Skin of body (tissue), 2 donors: ENCODE data around the gene TRAPPC8. TPM values are rescaled to one million over a fixed set of nuclear protein-coding genes. Genes with fewer than 3 reads are reported as not detected.
A peak's percentile ranks its signal among the peaks of the same experiment; 100 is the strongest.
"Not testable (repeated sequence)": the region's sequence is repeated elsewhere in the genome, so short reads cannot be mapped to it uniquely, and the experiment has no call there.

ENCODE experiments used
- DNase-seq: peaks from one replicate; lab custom pipeline; 2025; lab: John Stamatoyannopoulos, UW
- total RNA-seq: library from RNA; depleted of rRNA; stranded (reverse); fragments of >200 nt; gene quantifications from one replicate; pipeline ENCODE4 v1.2.3, GENCODE V29; 2014

Gene TRAPPC8
- 70.1 TPM for total RNA-seq

DNA sequence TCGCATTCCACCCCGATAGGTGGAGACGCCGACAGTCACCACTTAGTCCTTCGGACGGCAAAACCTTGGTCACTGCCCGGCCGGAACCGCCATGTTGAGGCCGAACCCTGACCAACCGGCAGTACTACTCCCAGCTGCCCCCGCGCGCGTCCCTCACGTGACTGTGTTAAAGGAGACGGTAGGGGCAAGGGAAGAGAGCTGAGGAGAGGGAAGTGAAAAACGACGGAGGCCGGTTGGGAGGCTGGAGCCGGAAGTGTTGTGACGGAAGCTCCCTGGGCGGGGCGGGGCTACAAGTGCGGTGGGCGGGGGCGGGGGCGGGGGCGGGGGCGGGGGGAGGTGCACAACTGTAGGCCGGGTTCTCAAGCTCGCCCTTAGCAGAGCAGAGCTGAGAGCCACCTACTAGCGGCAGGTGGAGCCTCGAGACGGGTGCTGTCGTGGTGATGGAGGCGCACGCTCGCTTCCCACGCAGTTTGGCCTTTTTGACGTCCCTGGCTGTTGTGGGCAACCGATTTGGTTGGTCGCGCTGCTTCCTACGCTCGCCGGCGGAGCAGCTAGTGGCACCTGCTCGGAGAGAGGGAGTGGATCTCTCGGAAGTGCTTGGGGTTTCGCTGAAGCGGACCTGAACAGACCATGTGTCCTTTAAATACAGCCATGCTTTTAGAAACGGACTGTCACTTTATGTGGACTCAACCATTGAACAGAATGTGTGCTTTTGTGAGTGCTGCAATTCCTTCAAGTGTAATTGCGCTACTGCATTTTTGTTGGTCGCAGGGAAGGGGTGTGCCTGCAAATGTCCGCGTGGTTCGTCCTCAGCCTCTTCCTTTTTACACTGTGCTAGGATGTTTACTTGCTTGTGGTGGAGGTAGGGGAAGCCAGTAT is at the start of gene TRAPPC8:
TSS of gene TRAPPC8 (minus strand) at position 130 of the 879 bp plus-strand sequence. CDS start 364 bp downstream, outside the sequence.
- DNase-seq, result peak; percentile 96

DNA sequence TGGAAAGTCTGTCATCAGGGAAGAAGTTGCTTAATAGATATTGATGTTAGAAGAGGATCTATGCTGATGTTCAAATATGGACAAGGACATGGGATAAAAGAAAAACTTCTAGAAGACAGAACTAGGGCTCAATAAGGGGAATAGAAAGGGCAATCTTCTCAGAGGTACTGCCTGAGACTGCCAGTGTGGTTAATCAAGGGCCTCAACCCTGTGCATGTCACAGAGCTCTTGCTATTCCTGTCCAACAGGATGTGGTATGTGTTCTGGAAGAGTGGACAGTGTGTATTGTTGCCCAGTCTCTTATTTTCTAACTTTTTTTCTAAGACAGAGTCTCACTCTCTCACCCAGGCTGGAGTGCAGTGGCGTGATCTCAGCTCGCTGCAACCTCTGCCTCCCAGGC is 47.9 kb upstream of the TRAPPC8 start:
- no peak for DNase-seq

- DNase-seq, result no peak
Measured at GRCh38 chr18:31983976-31984375, 41.0 kb upstream of the TRAPPC8 start.

GRCh38 chr18:31983020-31983419 is 40.1 kb upstream of the TRAPPC8 start:
- no peak for DNase-seq

DNA sequence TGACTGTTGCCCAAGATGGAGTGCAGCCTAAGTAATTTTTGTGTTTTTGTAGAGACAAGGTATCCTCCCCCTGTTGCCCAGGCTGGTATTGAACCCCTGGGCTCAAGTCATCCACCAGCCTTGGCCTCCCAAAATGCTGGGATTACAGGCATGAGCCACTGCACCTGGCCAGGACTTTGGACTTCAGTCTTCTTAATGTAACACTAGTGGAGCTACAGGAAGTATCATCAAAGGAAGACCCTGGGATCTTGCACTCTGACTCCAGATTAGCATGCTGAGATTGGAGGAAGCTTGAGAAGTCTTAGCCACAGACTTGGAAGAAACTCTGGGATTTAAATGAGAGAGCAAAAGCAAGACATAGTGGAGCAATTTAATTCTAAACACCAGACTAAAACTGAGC is 37.9 kb upstream of the TRAPPC8 start:
- no peak for DNase-seq

GRCh38 chr18:31979714-31980113 is 36.8 kb upstream of the TRAPPC8 start:
- no peak for DNase-seq

- no peak for DNase-seq
Measured at GRCh38 chr18:31978616-31979015, 35.7 kb upstream of the TRAPPC8 start.

DNA sequence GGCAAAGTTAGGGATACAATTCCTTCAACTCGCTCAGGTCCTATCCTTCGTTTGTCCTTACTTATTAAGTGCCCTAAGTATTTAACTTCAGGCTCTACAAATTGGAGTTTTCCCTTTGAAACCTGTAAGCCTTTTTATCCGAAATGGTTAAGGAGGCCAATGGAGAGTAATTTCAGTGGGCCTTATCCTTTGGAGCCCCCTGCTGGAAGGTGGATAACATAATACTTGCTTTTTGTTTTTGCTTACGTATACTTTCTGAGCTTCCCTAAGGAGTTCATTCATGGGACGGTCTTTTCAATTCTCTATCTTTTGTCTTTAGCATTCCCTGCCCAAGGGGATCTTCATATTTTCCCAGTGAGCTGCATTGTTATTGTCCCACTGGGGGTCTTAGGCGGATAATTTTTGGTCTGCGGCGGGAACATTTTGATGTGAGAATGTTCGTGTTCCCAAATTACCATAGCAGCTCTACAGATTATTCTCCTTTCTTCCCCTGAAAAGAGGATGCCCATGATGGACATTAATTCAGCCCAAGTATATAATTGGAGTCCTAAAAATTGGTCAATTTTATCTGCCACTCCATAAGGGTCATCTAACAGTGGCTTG is 34.4 kb upstream of the TRAPPC8 start:
- no peak for DNase-seq

DNA sequence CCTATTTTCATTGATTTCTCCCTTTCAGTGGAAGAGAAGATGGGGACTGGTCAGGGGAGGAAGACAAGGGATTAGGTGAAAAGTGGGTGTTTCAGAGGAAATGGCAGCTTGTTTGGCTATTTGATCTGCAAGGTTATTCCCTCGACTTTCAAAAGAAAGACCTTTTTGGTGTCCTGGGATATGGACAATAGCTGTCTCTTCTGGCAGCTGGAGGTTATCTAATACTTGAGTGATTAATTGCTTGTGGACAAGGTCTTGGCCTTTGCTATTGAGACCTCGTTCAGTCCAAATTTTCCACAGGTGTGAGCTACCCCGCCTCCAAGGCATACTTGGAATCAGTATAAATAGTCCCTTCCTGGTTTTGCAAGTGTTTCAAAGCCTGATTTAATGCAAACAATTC is 33.3 kb upstream of the TRAPPC8 start:
- no peak for DNase-seq

- DNase-seq, result no peak
Measured at GRCh38 chr18:31973929-31974546, 31.1 kb upstream of the TRAPPC8 start.

DNA sequence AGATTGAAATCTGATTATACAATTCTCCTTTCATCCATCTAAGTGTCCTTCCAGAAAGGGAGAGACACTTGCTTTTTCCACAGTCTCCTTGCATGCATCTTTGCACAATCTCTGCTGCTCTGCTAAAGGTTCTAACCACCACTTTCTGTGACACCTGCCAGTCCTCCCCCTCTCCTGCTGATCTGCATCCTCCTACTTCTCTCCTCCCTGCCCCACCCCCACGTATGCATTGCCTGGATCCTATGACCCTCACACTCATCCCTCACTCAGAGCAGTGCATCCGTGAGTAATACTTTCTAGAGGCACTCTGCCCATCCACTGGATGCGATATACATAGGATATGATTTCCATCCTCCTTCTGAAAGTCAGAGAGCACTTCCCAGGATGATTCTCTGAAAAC is 27.7 kb upstream of the TRAPPC8 start:
- DNase-seq, result no peak

DNA sequence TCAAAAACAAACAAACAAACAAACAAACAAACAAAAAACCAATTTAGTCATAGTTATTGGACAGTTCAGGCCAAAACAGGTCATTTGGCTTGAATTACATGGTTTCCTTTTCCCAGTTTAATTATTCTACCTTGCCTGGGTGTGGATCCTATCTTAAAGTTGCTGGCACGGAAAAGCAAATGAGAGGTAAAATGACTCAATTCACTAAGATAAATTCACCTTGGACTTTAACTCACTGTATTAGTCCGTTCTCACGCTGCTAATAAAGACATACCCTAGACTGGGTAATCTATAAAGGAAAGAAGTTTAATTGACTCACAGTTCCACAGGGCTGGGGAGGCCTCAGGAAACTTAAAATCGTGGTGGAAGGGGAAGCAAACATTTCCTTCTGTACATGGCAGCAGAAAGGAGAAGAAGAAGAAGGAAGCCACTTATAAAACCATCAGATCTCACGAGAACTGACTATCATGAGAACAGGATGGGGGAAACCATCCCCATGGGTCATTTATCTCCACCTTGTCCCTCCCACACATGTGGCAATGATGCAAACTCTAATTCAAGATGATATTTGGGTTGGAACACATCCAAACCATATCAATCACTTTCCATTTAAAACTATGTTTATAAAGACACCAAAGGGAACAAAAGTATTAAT is 22.5 kb upstream of the TRAPPC8 start:
- DNase-seq, result no peak

DNA sequence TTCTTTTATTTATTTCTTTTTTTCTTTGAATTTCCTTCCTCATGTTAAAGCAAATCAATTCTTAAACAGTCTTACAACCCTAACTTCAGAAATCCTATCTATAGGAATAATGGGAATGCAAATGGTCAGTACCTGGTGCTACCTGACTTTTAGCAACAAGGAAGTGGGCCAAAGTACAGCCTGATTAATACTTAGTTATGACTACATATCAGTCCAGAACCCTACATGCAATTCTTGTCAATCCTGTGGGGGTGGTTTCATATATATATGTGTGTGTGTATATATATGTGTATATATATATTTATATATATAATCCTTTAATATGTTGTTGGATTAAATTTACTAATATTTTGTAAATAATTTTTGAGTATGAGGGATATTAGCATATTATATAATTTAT is 14.8 kb upstream of the TRAPPC8 start:
- DNase-seq, result no peak

- no peak for DNase-seq
Measured at GRCh38 chr18:31954349-31954748, 11.4 kb upstream of the TRAPPC8 start.

DNA sequence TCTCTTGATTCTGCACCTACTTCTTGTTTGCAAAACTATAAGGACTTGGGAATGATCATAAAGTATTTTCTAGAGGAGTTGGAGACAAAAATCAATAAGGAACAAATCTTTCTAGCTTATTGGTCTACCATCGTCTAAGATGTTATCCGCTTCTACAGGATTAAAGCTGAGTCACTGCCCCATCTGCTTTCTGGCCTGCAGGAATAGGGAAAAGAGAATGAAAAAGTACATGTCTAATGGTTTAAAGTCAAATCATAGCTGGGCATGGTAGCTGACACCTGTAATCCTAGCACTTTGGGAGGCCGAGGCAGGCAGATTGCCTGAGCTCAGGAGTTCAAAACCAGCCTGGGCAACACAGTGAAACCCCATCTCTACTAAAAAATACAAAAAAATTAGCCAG is 10.8 kb upstream of the TRAPPC8 start:
- DNase-seq, result not testable (repeated sequence)

DNA sequence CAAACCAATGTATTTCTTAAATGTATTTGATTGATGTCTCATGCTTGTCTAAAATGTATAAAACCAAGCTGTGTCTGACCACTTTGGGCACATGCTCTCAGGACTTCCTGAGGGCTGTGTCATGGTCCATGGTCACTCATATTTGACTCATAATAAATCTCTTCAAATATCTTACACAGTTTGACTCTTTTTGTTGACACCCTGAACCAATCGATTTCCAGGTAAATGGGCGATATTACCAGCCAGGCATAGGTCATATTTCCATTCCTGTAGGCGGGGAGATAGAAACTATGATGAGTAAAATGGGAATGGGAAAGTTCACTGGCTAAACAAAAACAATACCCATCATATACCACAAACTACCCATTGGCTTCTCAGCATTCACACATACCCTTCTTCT is 9.3 kb upstream of the TRAPPC8 start:
- no peak for DNase-seq

GRCh38 chr18:31950583-31950982 is 7.7 kb upstream of the TRAPPC8 start:
- no peak for DNase-seq

GRCh38 chr18:31948349-31948748 is 5.4 kb upstream of the TRAPPC8 start:
- DNase-seq, result not testable (repeated sequence)

DNA sequence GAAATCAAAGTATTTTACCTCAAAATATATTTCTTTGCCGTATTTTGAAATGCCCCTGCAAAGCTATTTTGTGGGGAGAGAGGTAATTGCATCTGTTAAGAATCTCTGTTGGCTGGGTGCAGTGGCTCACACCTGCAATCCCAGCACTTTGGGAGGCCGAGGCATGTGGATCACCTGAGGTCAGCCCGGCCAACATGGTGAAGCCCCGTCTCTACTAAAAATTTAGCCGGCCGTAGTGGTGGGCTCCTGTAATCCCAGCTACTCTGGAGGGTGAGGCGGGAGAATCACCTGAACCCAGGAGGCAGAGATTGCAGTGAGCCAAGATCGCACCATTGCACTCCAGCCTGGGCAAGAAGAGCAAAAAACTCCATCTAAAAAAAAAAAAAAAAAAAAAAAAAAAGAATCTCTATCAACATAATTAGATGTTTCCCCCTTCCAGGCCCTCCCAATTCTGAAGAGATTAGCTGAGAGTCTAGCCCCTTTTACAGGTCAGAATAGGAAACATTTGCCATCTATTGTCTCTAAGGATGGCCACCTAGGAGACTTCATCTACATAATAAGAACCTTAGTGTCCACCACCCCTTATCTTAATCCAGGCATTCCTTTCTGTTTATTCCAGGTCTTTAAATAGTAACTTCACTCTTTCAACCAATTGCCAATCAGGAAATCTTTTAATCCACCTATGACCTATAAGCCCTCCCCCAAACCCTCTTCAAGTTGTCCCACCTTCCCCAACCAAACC is 3.5 kb upstream of the TRAPPC8 start:
- DNase-seq, result no peak

DNA sequence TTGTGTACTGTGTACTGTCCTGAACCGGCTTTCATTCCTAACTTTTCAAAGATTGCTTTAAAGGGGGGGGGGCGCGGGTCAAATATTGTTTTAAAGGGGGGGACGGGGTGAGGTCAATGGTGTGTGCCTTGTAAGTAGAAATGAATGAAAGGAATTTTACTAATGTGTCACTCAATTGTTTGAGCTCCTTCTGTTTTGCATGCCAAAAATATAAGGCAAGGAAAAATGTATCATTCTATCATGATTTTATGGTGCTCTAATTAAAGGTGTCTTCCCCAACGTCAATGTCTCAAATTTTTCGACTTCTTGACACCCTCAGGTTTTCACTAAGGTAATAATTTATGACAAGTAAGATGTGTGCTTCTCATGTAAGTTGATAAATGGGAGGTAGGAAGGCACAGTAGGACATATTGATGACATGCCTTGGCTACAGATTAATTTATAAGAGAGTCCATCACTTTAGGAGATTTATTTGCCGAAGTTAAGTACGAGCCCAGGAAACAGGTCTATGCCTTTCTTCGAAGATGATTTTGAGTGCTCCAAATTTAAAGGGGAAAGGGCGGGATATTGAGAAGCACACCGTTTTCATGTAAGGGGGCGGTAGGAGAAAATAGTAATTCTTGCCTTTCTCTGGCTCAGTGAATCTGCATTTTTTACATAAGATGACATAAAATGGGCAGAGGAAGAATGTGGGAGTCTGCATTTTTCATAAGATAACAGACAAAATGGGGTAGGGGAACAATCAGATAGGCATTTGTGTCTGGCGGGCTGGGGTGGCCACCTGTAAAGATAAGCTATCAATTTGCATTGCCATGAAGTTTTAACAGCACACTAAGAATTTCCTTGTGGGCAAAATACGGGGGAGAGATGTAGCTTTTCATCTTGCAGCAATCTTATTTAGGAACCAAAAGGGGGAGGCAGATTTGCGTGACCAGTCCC is 1.2 kb upstream of the TRAPPC8 start:
- no peak for DNase-seq
